Activated B cell treated with CpG ODN at 0.5 μM for 24 hours (primary cell): ENCODE results near the gene EGR1. TPM values are rescaled to one million over a fixed set of nuclear protein-coding genes. Genes with fewer than 3 reads are reported as not detected.

ENCODE experiments used
- ATAC-seq: fragments of 200-7000 bp; cut with Tn5 transposase; one replicate; pipeline ENCODE4 v1.10.0; 2021; ENCODE audit warnings: low read depth, mild to moderate bottlenecking, moderate library complexity
- CTCF ChIA-PET: fragments of 350-600 bp; sonication (Branson Sonifier 250); formaldehyde crosslinking; loops from one replicate; lab custom pipeline; 2021; ENCODE audit warnings: antibody characterized with exemption; lab: Charles Lee
- POLR2A ChIA-PET: fragments of 350-600 bp; sonication (Branson Sonifier 250); formaldehyde crosslinking; loops from one replicate; lab custom pipeline; 2021; ENCODE audit warnings: antibody characterized with exemption; lab: Charles Lee
- DNase-seq: peaks from one replicate; pipeline ENCODE4 v3.0.0; 2022
- H3K27ac Mint-ChIP-seq: one replicate; pipeline ENCODE4 v1.8.0; 2020; ENCODE audit warnings: mixed read lengths
- H3K27me3 Mint-ChIP-seq: one replicate; pipeline ENCODE4 v1.8.0; 2021; ENCODE audit warnings: mixed read lengths
- H3K36me3 Mint-ChIP-seq: one replicate; pipeline ENCODE4 v1.8.0; 2021; ENCODE audit warnings: low read depth, mixed read lengths
- H3K4me1 Mint-ChIP-seq: one replicate; pipeline ENCODE4 v1.8.0; 2021; ENCODE audit warnings: mixed read lengths
- H3K4me3 Mint-ChIP-seq: one replicate; pipeline ENCODE4 v1.8.0; 2020; ENCODE audit warnings: mild to moderate bottlenecking, mixed read lengths
- H3K9me3 Mint-ChIP-seq: one replicate; pipeline ENCODE4 v1.8.0; 2020; ENCODE audit warnings: mixed read lengths
- CTCF ChIP-seq: fragments of 200-600 bp; IDR thresholded peaks from one replicate; pipeline ENCODE4 v1.8.0; 2022; ENCODE audit warnings: antibody characterized with exemption, mild to moderate bottlenecking
- intact Hi-C: fragments of 100-400 bp; cut with micrococcal nuclease; formaldehyde crosslinking; loops from one replicate; pipeline ENCODE4 v1.15.1; 2024
- total RNA-seq: library from RNA; stranded (reverse); gene quantifications from 2 replicates; pipeline ENCODE4 v1.2.3, GENCODE V29; 2022

The EGR1 gene
- total RNA-seq, 1 donor from 2014 or later, result 14.2 TPM

GRCh38 chr5:138476918-138477317 is 11.6 kb downstream of the EGR1 start:
- H3K4me1 Mint-ChIP-seq, result no peaks in the 10 kb centered on the region
- ATAC-seq, result no peak
- TF ChIP-seq CTCF, result no peak
- peaks cover 16% of the 10 kb centered on the region for H3K27me3 Mint-ChIP-seq
- H3K4me3 Mint-ChIP-seq, result no peak overlapping the region
- DNase-seq, result no peak
- no peaks in the 10 kb centered on the region for H3K9me3 Mint-ChIP-seq
- ChIA-PET POLR2A (no interaction called here), CTCF (no interaction called here)
- no peak overlapping the region for H3K27ac Mint-ChIP-seq
- intact Hi-C loops, result no loop called here
- H3K36me3 Mint-ChIP-seq, result no peaks in the 10 kb centered on the region

GRCh38 chr5:138482638-138483037 is 17.4 kb downstream of the EGR1 start:
- Mint-ChIP-seq H3K4me3 (no peak overlapping the region), H3K9me3 (no peaks in the 10 kb centered on the region), H3K27me3 (peaks cover 8% of the 10 kb centered on the region), H3K4me1 (no peaks in the 10 kb centered on the region), H3K27ac (no peak overlapping the region), H3K36me3 (no peaks in the 10 kb centered on the region)
- TF ChIP-seq CTCF, result no peak
- POLR2A ChIA-PET, result no interaction called here
- intact Hi-C loops, result no loop called here
- no peak for ATAC-seq
- DNase-seq, result no peak
- CTCF ChIA-PET, result no interaction called here

GRCh38 chr5:138488481-138488945 is 23.2 kb downstream of the EGR1 start:
- DNase-seq (no peak), ATAC-seq (no peak)
- Mint-ChIP-seq H3K4me1 (peaks cover 4% of the 10 kb centered on the region), H3K9me3 (no peaks in the 10 kb centered on the region), H3K4me3 (no peak overlapping the region), H3K36me3 (no peaks in the 10 kb centered on the region), H3K27ac (no peak overlapping the region), H3K27me3 (peaks cover 22% of the 10 kb centered on the region)
- ChIA-PET CTCF (no interaction called here), POLR2A (no interaction called here)
- intact Hi-C loops, result no loop called here
- no peak for TF ChIP-seq CTCF

- no peak for DNase-seq
- ChIA-PET POLR2A (interaction anchor here (1.4 kb wide), 1 partner anchor 25 kb away, joined by 3 read pairs; the partner anchor contains the start of gene EGR1), CTCF (interaction anchor here (0.7 kb wide), 1 partner anchor 10 kb away, joined by 3 read pairs; no protein-coding TSS in a partner anchor)
- Mint-ChIP-seq H3K4me3 (no peak overlapping the region), H3K9me3 (no peaks in the 10 kb centered on the region), H3K27ac (no peak overlapping the region), H3K27me3 (peaks cover 20% of the 10 kb centered on the region), H3K36me3 (no peaks in the 10 kb centered on the region), H3K4me1 (peaks cover 4% of the 10 kb centered on the region)
- TF ChIP-seq CTCF, result no peak
- ATAC-seq, result no peak
- intact Hi-C loops, result no loop called here
These were observed 24.4 kb downstream of the EGR1 start for GRCh38 chr5:138489683-138490061.

- ChIA-PET POLR2A (no interaction called here), CTCF (no interaction called here)
- peaks cover 24% of the 10 kb centered on the region for H3K27me3 Mint-ChIP-seq
- TF ChIP-seq CTCF, result no peak
- H3K4me3 Mint-ChIP-seq, result peak overlapping the region; percentile 2
- H3K9me3 Mint-ChIP-seq, result no peaks in the 10 kb centered on the region
- H3K27ac Mint-ChIP-seq, result no peak overlapping the region
- no peaks in the 10 kb centered on the region for H3K36me3 Mint-ChIP-seq
- ATAC-seq (no peak), DNase-seq (no peak)
- intact Hi-C loops, result no loop called here
- H3K4me1 Mint-ChIP-seq, result peaks cover 4% of the 10 kb centered on the region
These were observed 25.5 kb downstream of the EGR1 start for GRCh38 chr5:138490648-138491283.
